Measurements from ENCODE around the gene GAS1. TPM values are rescaled to one million over a fixed set of nuclear protein-coding genes. Genes with fewer than 3 reads are reported as not detected.

The GAS1 gene
- total RNA-seq, 3 donors from 2014 or later, result 2.2 to 57.3 (median 4.2) TPM

DNA sequence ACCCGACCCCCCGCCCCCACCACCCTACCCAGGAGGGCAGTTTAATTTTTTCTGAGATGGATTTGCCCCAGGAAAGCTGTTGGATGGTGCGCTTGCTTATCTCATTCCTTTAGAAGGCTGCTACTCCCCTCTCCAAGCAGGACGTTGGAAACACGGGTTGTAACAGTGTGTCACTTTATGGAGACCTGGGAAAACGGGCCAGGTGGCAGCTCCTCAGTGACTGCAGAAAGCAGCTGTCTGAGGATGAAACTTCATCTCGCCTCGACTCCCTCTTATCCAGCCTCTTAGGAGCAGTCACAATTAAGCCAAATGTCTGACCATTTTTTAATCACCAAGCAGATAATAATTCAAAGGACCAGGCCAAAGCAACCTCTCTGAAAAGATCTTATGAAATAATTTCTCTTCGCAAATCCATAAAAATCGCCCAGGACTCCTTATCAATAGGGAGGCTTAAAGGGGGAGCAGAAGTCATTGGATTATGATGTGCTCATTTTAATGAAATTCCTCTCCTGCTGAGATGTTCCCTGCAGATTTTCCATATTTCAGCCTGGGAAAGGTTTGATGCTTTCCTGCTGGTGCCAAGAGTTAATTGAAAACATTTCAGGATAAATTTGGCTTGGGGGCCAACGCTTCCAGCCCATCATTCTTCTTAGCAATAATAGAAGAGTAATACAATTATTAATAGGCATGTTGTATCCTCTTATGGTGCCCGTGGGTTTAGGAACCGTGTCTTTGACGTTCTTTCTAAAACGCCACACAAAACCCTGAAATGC lies 26.0 kb downstream of the GAS1 start:
- H3K4me3 ChIP-seq, result no peak overlapping the region
- intact Hi-C loops (cut with DNase I, micrococcal nuclease), result no loop called here
- DNase-seq (no peak), ATAC-seq (no peak)
- no peaks in the 10 kb centered on the region for H3K36me3 ChIP-seq (ENCODE audit: low read depth)
- no peak for TF ChIP-seq CTCF (IDR thresholded peaks at IDR 0.05)
- H3K9me3 ChIP-seq, result no peaks in the 10 kb centered on the region
- no peaks in the 10 kb centered on the region for H3K4me1 ChIP-seq (ENCODE audit: low read depth)

GRCh38 chr9:86918556-86918955 lies 28.8 kb downstream of the GAS1 start:
- Histone ChIP-seq H3K9me3 (no peaks in the 10 kb centered on the region), H3K4me1 (ENCODE audit: low read depth) (no peaks in the 10 kb centered on the region), H3K4me3 (no peak overlapping the region), H3K36me3 (ENCODE audit: low read depth) (no peaks in the 10 kb centered on the region)
- ATAC-seq (no peak), DNase-seq (no peak)
- intact Hi-C loops (cut with DNase I, micrococcal nuclease), result no loop called here
- no peak for TF ChIP-seq CTCF (IDR thresholded peaks at IDR 0.05)

GRCh38 chr9:86912210-86912609 lies 35.1 kb downstream of the GAS1 start:
- H3K9me3 ChIP-seq, result no peaks in the 10 kb centered on the region
- no peak for TF ChIP-seq CTCF (IDR thresholded peaks at IDR 0.05)
- no peak for ATAC-seq
- no peak for DNase-seq
- H3K4me1 ChIP-seq (ENCODE audit: low read depth), result no peaks in the 10 kb centered on the region
- H3K36me3 ChIP-seq (ENCODE audit: low read depth), result no peaks in the 10 kb centered on the region
- no peak overlapping the region for H3K4me3 ChIP-seq
- intact Hi-C loops (cut with DNase I, micrococcal nuclease), result no loop called here

- ATAC-seq (no peak), DNase-seq (no peak)
- H3K9me3 ChIP-seq, result no peaks in the 10 kb centered on the region
- H3K36me3 ChIP-seq (ENCODE audit: low read depth), result no peaks in the 10 kb centered on the region
- intact Hi-C loops (cut with DNase I, micrococcal nuclease), result no loop called here
- H3K4me1 ChIP-seq (ENCODE audit: low read depth), result no peaks in the 10 kb centered on the region
- H3K4me3 ChIP-seq, result no peak overlapping the region
- no peak for TF ChIP-seq CTCF (IDR thresholded peaks at IDR 0.05)
Observed at GRCh38 chr9:86909388-86909787, 37.9 kb downstream of the GAS1 start.

DNA sequence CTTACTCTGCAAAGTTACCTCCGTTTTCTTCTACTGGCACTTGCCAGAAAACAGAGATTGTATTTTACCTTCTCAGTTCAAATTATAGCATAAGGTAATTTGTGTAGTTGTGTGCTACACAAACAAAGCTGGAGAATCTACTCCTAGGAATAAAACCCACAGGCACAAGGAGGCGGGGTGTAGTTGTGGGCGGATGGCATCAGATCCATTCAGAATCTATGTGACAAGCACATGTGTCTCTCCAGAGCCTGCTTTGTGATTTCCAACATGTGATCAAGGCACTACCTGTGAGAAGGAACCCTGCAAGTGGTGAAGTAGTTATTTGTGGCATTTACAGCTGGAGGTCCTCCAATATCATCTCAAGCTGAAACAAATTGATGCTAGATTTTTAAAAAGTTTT lies 39.0 kb downstream of the GAS1 start:
- no peak for DNase-seq
- intact Hi-C loops (cut with DNase I, micrococcal nuclease), result no loop called here

More for the DNA sequence above, 39.0 kb downstream of the GAS1 start:
- H3K9me3 ChIP-seq, result no peaks in the 10 kb centered on the region
- H3K4me3 ChIP-seq, result no peak overlapping the region
- no peaks in the 10 kb centered on the region for H3K4me1 ChIP-seq (ENCODE audit: low read depth)
- TF ChIP-seq CTCF (IDR thresholded peaks at IDR 0.05), result no peak
- H3K36me3 ChIP-seq (ENCODE audit: low read depth), result no peaks in the 10 kb centered on the region
- no peak for ATAC-seq

Measured in mucosa of descending colon (tissue), 3 donors.